Dermis blood vessel endothelial cell (primary cell): ENCODE results near the gene EFCAB3. TPM values are rescaled to one million over a fixed set of nuclear protein-coding genes. Genes with fewer than 3 reads are reported as not detected.
"Not testable (repeated sequence)": the region's sequence is repeated elsewhere in the genome, so short reads cannot be mapped to it uniquely, and the experiment has no call there.

ENCODE experiments used
- DNase-seq: peaks from one replicate; pipeline ENCODE4 v3.0.0; 2010
- total RNA-seq: library from RNA; depleted of rRNA; stranded (reverse); fragments of >200 nt; gene quantifications from 2 replicates; pipeline ENCODE4 v1.2.3, GENCODE V29; 2014

The EFCAB3 gene
- total RNA-seq, 1 donor from 2014 or later = not detected

DNA sequence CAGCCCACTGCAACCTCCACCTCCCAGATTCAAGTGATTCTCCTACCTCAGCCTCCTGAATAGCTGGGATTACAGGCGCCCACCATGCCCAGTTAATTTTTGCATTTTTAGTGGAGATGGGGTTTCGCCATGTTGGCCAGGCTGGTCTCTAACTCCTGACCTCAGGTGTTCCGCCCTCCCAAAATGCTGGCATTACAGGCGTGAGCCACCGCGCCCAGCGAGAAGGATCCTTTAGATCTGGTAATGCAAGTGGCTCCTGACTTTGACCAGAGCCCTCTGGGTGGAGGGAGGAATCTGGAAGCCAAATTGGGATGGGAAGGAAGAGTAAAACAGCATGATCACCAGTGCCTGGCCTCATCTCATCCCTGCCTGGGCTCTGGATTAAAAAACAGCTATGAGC, 84.9 kb downstream of the EFCAB3 start:
- DNase-seq = not testable (repeated sequence)

Other genes starting within 250 kb of the EFCAB3 start
- 18.1 and 18.7 TPM in 2 replicates for gene METTL2A, start 43.3 kb downstream of the EFCAB3 start, total RNA-seq
- gene TLK2, start 98.3 kb downstream of the EFCAB3 start, total RNA-seq = 54.3 and 74.3 TPM in 2 replicates
- 10.8 and 10.9 TPM in 2 replicates for gene MRC2, start 247.1 kb downstream of the EFCAB3 start, total RNA-seq